Measurements from ENCODE around the gene NELL1. TPM values are rescaled to one million over a fixed set of nuclear protein-coding genes. Genes with fewer than 3 reads are reported as not detected.

Gene NELL1
- total RNA-seq (2021; fragmentation: NEBNext Ultra II Directional; extraction: Animal tissue kit (Norgen Biotek cat#: 25700)): not detected
- long read RNA-seq: 0 reads

- H3K27me3 Mint-ChIP-seq (ENCODE audit: insufficient read depth): peaks cover 26% of the 10 kb centered on the region
- DNase-seq: no peak
- no peak within 1 kb of the TSS for H3K4me3 Mint-ChIP-seq
- H3K9me3 Mint-ChIP-seq: no peaks in the 10 kb centered on the region
- no peaks in the 10 kb centered on the region for H3K4me1 Mint-ChIP-seq (ENCODE audit: low read depth)
- no peak for TF ChIP-seq CTCF (IDR thresholded peaks at IDR 0.05)
- no peaks in the 10 kb centered on the region for H3K36me3 Mint-ChIP-seq (ENCODE audit: low read depth)
- H3K27ac Mint-ChIP-seq: no peak within 1 kb of the TSS
Measured at GRCh38 chr11:20668844-20669819, at the start of gene NELL1. Gene NELL1 (plus strand): TSS chr11:20669586.

GRCh38 chr11:20620988-20621387 is 48.4 kb upstream of the NELL1 start:
- H3K4me3 Mint-ChIP-seq: no peak overlapping the region
- no peaks in the 10 kb centered on the region for H3K9me3 Mint-ChIP-seq
- H3K27ac Mint-ChIP-seq: no peak overlapping the region
- TF ChIP-seq CTCF (IDR thresholded peaks at IDR 0.05): no peak
- H3K27me3 Mint-ChIP-seq (ENCODE audit: insufficient read depth): peaks cover 13% of the 10 kb centered on the region
- H3K36me3 Mint-ChIP-seq (ENCODE audit: low read depth): no peaks in the 10 kb centered on the region
- H3K4me1 Mint-ChIP-seq (ENCODE audit: low read depth): no peaks in the 10 kb centered on the region
- DNase-seq: no peak

- Mint-ChIP-seq H3K9me3 (no peaks in the 10 kb centered on the region), H3K36me3 (ENCODE audit: low read depth) (no peaks in the 10 kb centered on the region), H3K4me1 (ENCODE audit: low read depth) (no peaks in the 10 kb centered on the region), H3K27me3 (ENCODE audit: insufficient read depth) (peaks cover 13% of the 10 kb centered on the region), H3K27ac (no peak overlapping the region), H3K4me3 (no peak overlapping the region)
- TF ChIP-seq CTCF (IDR thresholded peaks at IDR 0.05): no peak
- DNase-seq: no peak
Measured at GRCh38 chr11:20621679-20622078, 47.7 kb upstream of the NELL1 start.

GRCh38 chr11:20623252-20623651 is 46.1 kb upstream of the NELL1 start:
- Mint-ChIP-seq H3K9me3 (no peaks in the 10 kb centered on the region), H3K27me3 (ENCODE audit: insufficient read depth) (peaks cover 13% of the 10 kb centered on the region), H3K4me3 (no peak overlapping the region), H3K27ac (no peak overlapping the region), H3K4me1 (ENCODE audit: low read depth) (no peaks in the 10 kb centered on the region), H3K36me3 (ENCODE audit: low read depth) (no peaks in the 10 kb centered on the region)
- DNase-seq: no peak
- TF ChIP-seq CTCF (IDR thresholded peaks at IDR 0.05): no peak

- H3K27ac Mint-ChIP-seq: no peak overlapping the region
- no peak overlapping the region for H3K4me3 Mint-ChIP-seq
- H3K9me3 Mint-ChIP-seq: no peaks in the 10 kb centered on the region
- peaks cover 13% of the 10 kb centered on the region for H3K27me3 Mint-ChIP-seq (ENCODE audit: insufficient read depth)
- TF ChIP-seq CTCF (IDR thresholded peaks at IDR 0.05): no peak
- H3K4me1 Mint-ChIP-seq (ENCODE audit: low read depth): no peaks in the 10 kb centered on the region
- no peaks in the 10 kb centered on the region for H3K36me3 Mint-ChIP-seq (ENCODE audit: low read depth)
- no peak for DNase-seq
Measured at GRCh38 chr11:20626279-20626678, 43.1 kb upstream of the NELL1 start.
